NOMO-1 treated with dmso at 0.1 percent for 144 hours (cell line): ENCODE measurements around the gene PPARA.
"Not testable (repeated sequence)": the region's sequence is repeated elsewhere in the genome, so short reads cannot be mapped to it uniquely, and the experiment has no call there.

Experiments
- DNase-seq: peaks from one replicate; lab custom pipeline; 2025; ENCODE audit not compliant: unreplicated experiment; lab: John Stamatoyannopoulos, UW

The PPARA gene

GRCh38 chr22:46165977-46166376, 15.7 kb downstream of the PPARA start:
- no peak for DNase-seq

DNA sequence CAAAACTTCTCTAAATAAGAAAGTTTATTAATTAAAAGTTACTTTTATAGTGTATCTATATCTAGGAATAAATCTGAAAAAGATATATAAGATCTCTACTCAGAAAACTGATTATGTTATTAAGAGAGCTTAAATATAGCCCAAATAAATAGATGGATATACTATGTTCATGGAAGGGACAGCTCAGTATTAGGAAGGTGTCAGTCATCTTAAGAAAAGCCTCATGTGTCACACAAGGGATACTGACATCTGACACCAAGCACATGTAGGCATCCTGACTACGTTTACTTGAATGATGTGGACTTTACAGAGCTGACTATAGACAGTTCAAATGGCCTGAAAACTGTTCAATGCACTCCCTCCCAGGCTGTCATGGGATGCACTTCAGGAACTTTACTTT, 19.3 kb downstream of the PPARA start:
- DNase-seq = no peak

GRCh38 chr22:46171940-46172339, 21.6 kb downstream of the PPARA start:
- no peak for DNase-seq

GRCh38 chr22:46172522-46173110, 22.3 kb downstream of the PPARA start:
- no peak for DNase-seq

DNA sequence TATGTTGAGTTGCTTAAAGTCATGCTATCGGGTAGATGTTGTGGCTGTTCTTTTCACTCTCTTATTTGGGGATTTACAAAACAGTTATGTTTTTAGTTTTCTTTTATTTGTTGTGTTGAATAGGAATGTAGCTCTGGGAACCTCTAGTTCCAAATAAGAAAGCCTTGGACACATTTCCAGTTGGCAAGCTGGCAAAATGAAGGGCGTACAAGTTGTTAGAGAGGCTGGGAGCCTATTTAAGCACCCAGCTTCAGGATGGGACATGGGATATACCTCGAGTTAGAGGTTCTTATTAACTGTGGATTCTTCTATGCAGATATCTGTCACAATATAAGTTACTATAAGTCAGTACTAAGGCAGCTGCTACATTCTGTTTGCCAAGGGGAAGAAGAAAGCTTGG, 22.8 kb downstream of the PPARA start:
- DNase-seq = no peak

GRCh38 chr22:46175631-46176030, 25.3 kb downstream of the PPARA start:
- no peak for DNase-seq

DNA sequence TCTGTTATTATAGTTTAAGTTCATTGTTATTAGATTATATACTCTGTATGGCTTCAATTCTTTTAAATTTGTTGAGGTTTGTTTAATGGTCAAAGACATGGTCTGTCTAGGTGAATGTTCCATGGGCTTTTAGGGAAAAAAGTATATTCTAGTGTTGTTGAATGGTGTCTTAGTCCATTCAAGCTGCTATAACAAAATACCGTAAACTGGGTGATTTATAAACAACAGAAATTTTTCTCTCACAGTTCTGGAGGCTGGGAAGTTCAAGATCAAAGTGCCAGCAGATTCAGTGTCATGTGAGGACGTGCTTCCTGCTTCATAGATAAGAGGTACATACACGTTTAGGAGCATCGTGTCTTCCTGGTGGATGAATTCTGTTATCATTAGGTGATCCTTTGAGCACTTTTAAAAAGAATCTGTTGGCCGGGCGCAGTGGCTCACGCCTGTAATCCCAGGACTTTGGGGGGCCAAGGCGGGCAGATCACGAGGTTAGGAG, 26.2 kb downstream of the PPARA start:
- no peak for DNase-seq

DNA sequence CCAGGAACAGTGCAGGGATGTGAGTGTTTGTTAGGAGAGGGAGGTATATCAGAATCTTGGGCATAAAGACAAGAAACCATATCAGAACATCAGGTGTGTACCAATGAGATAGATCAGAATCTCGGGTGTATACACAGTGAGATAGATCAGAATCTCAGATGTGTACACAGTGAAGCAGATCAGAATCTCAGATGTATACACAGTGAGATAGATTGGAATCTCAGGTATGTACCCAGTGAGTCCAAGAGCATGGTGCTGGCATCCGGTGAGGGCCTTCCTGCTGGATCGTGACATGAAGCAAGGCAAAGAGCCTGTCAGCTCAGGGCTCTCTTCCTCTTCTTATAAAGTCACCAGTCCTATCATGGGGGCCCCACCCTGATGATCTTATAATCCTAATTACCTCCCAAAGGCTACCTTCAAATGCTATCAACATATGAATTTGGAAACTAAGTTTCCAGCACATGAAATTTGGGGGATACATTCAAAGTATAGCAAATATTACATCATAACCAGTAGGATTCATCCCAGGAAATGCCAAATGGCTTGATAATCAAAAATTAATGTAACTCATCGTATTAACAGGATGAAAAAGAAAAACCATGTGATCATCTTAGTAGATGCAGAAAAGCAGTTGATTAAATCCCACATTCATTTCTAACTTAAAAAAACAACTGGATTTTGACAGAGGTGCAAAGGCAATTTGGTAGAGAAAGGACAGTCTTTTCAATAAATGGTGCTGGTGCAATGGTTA, 28.6 kb downstream of the PPARA start:
- DNase-seq = no peak

GRCh38 chr22:46179748-46180147, 29.4 kb downstream of the PPARA start:
- DNase-seq = no peak

GRCh38 chr22:46180370-46181137, 30.2 kb downstream of the PPARA start:
- no peak for DNase-seq

GRCh38 chr22:46183733-46184132, 33.4 kb downstream of the PPARA start:
- DNase-seq = no peak

GRCh38 chr22:46185283-46185682, 35.0 kb downstream of the PPARA start:
- no peak for DNase-seq

DNA sequence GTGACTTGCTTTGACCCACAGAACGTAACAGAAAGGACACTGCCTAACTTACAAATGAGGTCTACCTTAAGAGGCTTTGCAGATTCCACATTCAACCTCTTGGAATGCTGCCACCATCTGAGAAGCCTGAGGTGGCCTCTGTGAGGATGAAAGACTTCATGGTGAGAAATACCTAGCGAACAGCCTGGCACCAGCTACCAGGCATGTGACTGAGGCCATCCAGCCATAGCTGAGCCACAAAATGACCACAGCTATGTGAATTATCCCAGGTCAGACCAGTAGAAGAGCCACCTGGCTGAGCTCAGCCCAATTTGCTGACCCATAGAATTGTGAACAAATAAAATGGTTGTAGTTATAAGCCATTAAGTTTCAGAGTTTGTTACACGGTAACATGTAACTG, 37.5 kb downstream of the PPARA start:
- no peak for DNase-seq

DNA sequence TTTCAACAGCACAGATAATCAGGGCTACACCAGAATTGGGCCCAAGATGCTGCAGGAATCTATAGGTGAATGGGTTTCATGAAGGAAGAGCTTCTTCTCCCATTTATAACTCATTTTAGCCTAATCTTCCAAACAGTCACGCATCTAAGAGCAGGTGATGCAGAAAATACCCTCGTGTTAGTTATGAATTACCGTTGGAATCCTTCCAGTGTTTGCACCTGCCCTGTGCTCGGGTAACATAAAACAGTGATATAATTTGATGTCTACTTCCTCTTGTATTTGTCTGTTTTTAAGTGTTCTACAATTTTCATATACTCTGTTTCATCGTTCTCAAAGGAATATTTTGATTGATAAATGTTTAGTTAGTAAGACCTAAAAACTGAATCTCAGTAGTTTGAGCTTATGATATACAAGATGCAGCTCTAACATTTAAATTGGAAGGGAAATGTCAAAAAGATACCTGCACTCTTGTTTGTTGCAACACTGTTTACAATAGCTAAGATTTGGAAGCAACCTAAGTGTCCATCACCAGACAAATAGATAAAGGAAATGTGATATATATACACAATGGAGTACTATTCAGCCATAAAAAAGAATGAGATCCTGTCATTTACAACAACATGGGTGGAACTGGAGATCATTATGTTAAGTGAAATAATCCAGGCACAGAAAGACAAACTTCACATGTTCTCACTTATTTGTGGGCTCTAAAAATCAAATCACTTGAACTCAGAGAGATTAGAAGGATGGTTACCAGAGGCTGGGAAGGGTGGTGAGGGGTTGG, 42.1 kb downstream of the PPARA start:
- DNase-seq = no peak

- no peak for DNase-seq
Measured at GRCh38 chr22:46193898-46194310, 43.6 kb downstream of the PPARA start.

GRCh38 chr22:46195487-46196165, 45.3 kb downstream of the PPARA start:
- no peak for DNase-seq

- DNase-seq = no peak
Measured at GRCh38 chr22:46196278-46196677, 46.0 kb downstream of the PPARA start.

- DNase-seq = no peak
Measured at GRCh38 chr22:46198274-46198673, 47.9 kb downstream of the PPARA start.

DNA sequence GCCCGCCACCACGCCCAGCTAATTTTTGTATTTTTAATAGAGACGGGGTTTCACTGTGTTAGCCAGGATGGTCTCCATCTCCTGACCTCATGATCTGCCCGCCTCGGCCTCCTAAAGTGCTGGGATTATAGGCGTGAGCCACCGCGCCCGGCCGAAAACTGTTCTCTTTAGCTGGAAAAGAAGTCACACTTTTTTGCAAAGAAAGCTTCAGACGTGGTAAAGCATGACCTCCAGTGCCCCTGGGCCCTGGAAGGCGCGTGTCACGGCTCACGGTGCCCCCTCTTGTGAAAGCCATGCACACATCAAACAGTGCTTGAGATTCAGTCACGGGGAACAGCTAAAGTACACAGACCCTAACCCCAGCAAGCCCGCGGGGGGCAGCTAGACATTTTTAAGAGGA, 48.5 kb downstream of the PPARA start:
- DNase-seq = not testable (repeated sequence)

- DNase-seq = no peak
Measured at GRCh38 chr22:46201059-46201757, 50.9 kb downstream of the PPARA start.
